Measurements from ENCODE around the gene EHD2. TPM values are rescaled to one million over a fixed set of nuclear protein-coding genes. Genes with fewer than 3 reads are reported as not detected.
A peak's percentile ranks its signal among the peaks of the same experiment; 100 is the strongest.

Gene EHD2
- total and polyA plus RNA-seq, 2 of the 13 experiments (the other 11 are each of a cell fraction or from before 2014, with no cell fraction given), result 0.09 to 0.28 TPM

- TF ChIP-seq, protein P1, sequence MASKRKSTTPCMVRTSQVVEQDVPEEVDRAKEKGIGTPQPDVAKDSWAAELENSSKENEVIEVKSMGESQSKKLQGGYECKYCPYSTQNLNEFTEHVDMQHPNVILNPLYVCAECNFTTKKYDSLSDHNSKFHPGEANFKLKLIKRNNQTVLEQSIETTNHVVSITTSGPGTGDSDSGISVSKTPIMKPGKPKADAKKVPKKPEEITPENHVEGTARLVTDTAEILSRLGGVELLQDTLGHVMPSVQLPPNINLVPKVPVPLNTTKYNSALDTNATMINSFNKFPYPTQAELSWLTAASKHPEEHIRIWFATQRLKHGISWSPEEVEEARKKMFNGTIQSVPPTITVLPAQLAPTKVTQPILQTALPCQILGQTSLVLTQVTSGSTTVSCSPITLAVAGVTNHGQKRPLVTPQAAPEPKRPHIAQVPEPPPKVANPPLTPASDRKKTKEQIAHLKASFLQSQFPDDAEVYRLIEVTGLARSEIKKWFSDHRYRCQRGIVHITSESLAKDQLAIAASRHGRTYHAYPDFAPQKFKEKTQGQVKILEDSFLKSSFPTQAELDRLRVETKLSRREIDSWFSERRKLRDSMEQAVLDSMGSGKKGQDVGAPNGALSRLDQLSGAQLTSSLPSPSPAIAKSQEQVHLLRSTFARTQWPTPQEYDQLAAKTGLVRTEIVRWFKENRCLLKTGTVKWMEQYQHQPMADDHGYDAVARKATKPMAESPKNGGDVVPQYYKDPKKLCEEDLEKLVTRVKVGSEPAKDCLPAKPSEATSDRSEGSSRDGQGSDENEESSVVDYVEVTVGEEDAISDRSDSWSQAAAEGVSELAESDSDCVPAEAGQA (IDR thresholded peaks at IDR 0.05; ENCODE audit: low read depth), result no peak
- TF ChIP-seq, protein P1 (CRISPR knock-in tag; IDR thresholded peaks at IDR 0.05; ENCODE audit: borderline replicate concordance), result no peak
- TF ChIP-seq HMG20A (CRISPR knock-in tag; IDR thresholded peaks at IDR 0.05; ENCODE audit: borderline replicate concordance), result no peak
- TF ChIP-seq ZNF44 (CRISPR knock-in tag; IDR thresholded peaks at IDR 0.05), result no peak
- no peak for TF ChIP-seq NCOA2 (CRISPR knock-in tag; IDR thresholded peaks at IDR 0.05)
- TF ChIP-seq CHCHD3 (CRISPR knock-in tag; IDR thresholded peaks at IDR 0.05), result no peak
- peak; percentile 24 for TF ChIP-seq YY1 (IDR thresholded peaks at IDR 0.05; ENCODE audit: insufficient read depth, insufficient replicate concordance, low read depth, low read length)
- no peak for TF ChIP-seq ZNF816 (CRISPR knock-in tag; IDR thresholded peaks at IDR 0.05; ENCODE audit: borderline replicate concordance)
- no peak for TF ChIP-seq ETS1 (CRISPR knock-in tag; IDR thresholded peaks at IDR 0.05)
- TF ChIP-seq ZNF263 (CRISPR knock-in tag; IDR thresholded peaks at IDR 0.05), result peak; percentile 94
- TF ChIP-seq ZBTB34 (CRISPR knock-in tag; IDR thresholded peaks at IDR 0.05), result no peak
- TF ChIP-seq NFIB (CRISPR knock-in tag; IDR thresholded peaks at IDR 0.05; ENCODE audit: borderline replicate concordance), result no peak
- TF ChIP-seq, protein P2, sequence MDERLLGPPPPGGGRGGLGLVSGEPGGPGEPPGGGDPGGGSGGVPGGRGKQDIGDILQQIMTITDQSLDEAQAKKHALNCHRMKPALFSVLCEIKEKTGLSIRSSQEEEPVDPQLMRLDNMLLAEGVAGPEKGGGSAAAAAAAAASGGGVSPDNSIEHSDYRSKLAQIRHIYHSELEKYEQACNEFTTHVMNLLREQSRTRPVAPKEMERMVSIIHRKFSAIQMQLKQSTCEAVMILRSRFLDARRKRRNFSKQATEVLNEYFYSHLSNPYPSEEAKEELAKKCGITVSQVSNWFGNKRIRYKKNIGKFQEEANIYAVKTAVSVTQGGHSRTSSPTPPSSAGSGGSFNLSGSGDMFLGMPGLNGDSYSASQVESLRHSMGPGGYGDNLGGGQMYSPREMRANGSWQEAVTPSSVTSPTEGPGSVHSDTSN (CRISPR knock-in tag; IDR thresholded peaks at IDR 0.05), result no peak
- TF ChIP-seq EP300 (IDR thresholded peaks at IDR 0.05; ENCODE audit: low read depth in 2 of 2, low read length in 2 of 2), result no peak
- no peak for TF ChIP-seq EP300 (CRISPR knock-in tag; IDR thresholded peaks at IDR 0.05; ENCODE audit: borderline replicate concordance)
- no peak for TF ChIP-seq ZNF513 (CRISPR knock-in tag; conservative IDR thresholded peaks at IDR 0.05)
- TF ChIP-seq MEF2D (CRISPR knock-in tag; IDR thresholded peaks at IDR 0.05), result no peak
Measured at GRCh38 chr19:47713046-47714021, at the start of gene EHD2 (continued).

All from HepG2 (cell line).